Measurements from ENCODE around the gene BEX4.
A peak's percentile ranks its signal among the peaks of the same experiment; 100 is the strongest.

BEX4 gene

GRCh38 chrX:103249805-103250204 is 34.9 kb downstream of the BEX4 start:
- H3K4me3 ChIP-seq (ENCODE audit: low read depth, low read length): no peak overlapping the region
- no peak for DNase-seq (ENCODE audit: low read depth)
- TF ChIP-seq MYC (IDR thresholded peaks at IDR 0.05; ENCODE audit: low read depth, low read length) (no peak), MAX (IDR thresholded peaks at IDR 0.05; ENCODE audit: low read depth, low read length) (no peak)

GRCh38 chrX:103250977-103251376 is 36.1 kb downstream of the BEX4 start:
- no peak overlapping the region for H3K4me3 ChIP-seq (ENCODE audit: low read depth, low read length)
- no peak for DNase-seq (ENCODE audit: low read depth)
- no peak for TF ChIP-seq CTCF (IDR thresholded peaks at IDR 0.05; ENCODE audit: low read depth, low read length)
- TF ChIP-seq MAX (IDR thresholded peaks at IDR 0.05; ENCODE audit: low read depth, low read length): no peak
- no peak for TF ChIP-seq POLR2A (IDR thresholded peaks at IDR 0.05; ENCODE audit: extremely low read depth, insufficient read length)
- TF ChIP-seq MYC (IDR thresholded peaks at IDR 0.05; ENCODE audit: low read depth, low read length): no peak

- no peak for TF ChIP-seq MYC (IDR thresholded peaks at IDR 0.05; ENCODE audit: low read depth, low read length)
- TF ChIP-seq POLR2A (IDR thresholded peaks at IDR 0.05; ENCODE audit: extremely low read depth, insufficient read length): no peak
- TF ChIP-seq CTCF (IDR thresholded peaks at IDR 0.05; ENCODE audit: low read depth, low read length): no peak
- no peak for TF ChIP-seq MAX (IDR thresholded peaks at IDR 0.05; ENCODE audit: low read depth, low read length)
- H3K4me3 ChIP-seq (ENCODE audit: low read depth, low read length): no peak overlapping the region
- no peak for DNase-seq (ENCODE audit: low read depth)
Observed at GRCh38 chrX:103253608-103254007, 38.7 kb downstream of the BEX4 start.

GRCh38 chrX:103254171-103254824 is 39.4 kb downstream of the BEX4 start:
- TF ChIP-seq CTCF (IDR thresholded peaks at IDR 0.05; ENCODE audit: low read depth, low read length) (no peak), MYC (IDR thresholded peaks at IDR 0.05; ENCODE audit: low read depth, low read length) (no peak), MAX (IDR thresholded peaks at IDR 0.05; ENCODE audit: low read depth, low read length) (no peak), POLR2A (IDR thresholded peaks at IDR 0.05; ENCODE audit: extremely low read depth, insufficient read length) (no peak)
- DNase-seq (ENCODE audit: low read depth): peak; percentile 24
- peak overlapping the region; percentile 76 for H3K4me3 ChIP-seq (ENCODE audit: low read depth, low read length)

GRCh38 chrX:103254921-103255493 is 40.1 kb downstream of the BEX4 start, which contains the start of gene TCEAL8:
Gene TCEAL8, minus strand, starts transcription at chrX:103255155. Its CDS starts 1,176 bp downstream, at chrX:103253979.
- TF ChIP-seq MYC (IDR thresholded peaks at IDR 0.05; ENCODE audit: low read depth, low read length): no peak
- TF ChIP-seq POLR2A (IDR thresholded peaks at IDR 0.05; ENCODE audit: extremely low read depth, insufficient read length): no peak
- TF ChIP-seq MAX (IDR thresholded peaks at IDR 0.05; ENCODE audit: low read depth, low read length): no peak
- H3K4me3 ChIP-seq (ENCODE audit: low read depth, low read length): peak within 1 kb of the TSS; percentile 76
- DNase-seq (ENCODE audit: low read depth): peak; percentile 73

- DNase-seq (ENCODE audit: low read depth): no peak
- TF ChIP-seq MYC (IDR thresholded peaks at IDR 0.05; ENCODE audit: low read depth, low read length) (no peak), MAX (IDR thresholded peaks at IDR 0.05; ENCODE audit: low read depth, low read length) (no peak), POLR2A (IDR thresholded peaks at IDR 0.05; ENCODE audit: extremely low read depth, insufficient read length) (no peak), CTCF (IDR thresholded peaks at IDR 0.05; ENCODE audit: low read depth, low read length) (no peak)
- no peak overlapping the region for H3K4me3 ChIP-seq (ENCODE audit: low read depth, low read length)
Observed at GRCh38 chrX:103256651-103257050, 41.7 kb downstream of the BEX4 start.
